Epithelial cell of alveolus of lung (primary cell): ENCODE data around the gene CXCL3. TPM values are rescaled to one million over a fixed set of nuclear protein-coding genes. Genes with fewer than 3 reads are reported as not detected.

ENCODE experiments used
- total RNA-seq: library from RNA; depleted of rRNA; stranded (reverse); fragments of >200 nt; gene quantifications from 2 replicates; pipeline ENCODE4 v1.2.1, GENCODE V29; 2015

The CXCL3 gene
- total RNA-seq: 6.5 and 66.3 TPM in 2 replicates

DNA sequence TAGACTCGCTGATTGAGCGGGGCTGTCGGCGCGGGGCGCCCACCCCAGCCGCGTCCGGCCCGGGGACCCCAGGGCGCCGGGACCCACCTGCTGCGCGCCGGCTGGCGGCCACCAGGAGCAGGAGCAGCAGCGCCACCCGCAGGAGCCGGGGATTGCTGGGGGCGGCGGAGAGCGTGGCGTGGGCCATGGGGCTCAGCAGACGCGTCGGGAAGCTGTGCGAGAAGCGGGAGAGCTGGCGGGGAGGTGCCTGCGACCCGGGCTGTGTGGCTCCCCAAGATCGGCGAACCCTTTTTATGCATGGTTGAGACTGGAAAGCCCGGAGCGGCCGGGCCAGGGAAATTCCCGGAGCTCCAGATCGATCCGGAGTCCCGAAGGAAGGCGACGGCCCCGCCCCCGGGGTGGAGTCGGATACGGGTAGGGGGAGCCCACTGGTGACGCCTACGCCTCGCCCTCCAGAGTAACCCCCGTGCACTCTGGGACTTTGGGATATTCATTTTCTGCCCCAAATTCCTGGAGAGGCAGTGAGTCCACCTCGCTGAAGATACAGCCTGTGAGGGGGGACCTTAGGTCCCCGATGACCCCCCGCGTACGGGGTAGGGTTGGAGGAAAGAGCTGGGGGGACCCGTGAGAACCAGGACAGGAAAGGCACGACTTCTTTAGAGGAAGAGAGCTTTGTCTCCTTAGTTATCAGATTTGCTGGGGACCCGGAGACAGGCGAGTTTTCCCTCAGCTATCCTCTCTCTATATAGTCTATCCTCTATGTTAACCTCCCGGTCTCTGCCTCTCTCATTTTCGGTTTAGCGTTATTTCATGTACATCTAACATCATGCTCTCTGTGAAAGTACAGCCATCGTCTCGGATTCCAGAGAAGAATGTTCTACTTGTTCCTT lies at the start of gene CXCL3:
TSS of gene CXCL3 (minus strand) at position 265 of the 890 bp plus-strand sequence. CDS start at position 187, 78 bp downstream.

GRCh38 chr4:73998040-73999011 lies 40.2 kb downstream of the CXCL3 start, which contains the start of gene CXCL5:
CXCL5 (minus strand) TSS chr4:73998677; CDS start chr4:73998581, 96 bp downstream.

DNA sequence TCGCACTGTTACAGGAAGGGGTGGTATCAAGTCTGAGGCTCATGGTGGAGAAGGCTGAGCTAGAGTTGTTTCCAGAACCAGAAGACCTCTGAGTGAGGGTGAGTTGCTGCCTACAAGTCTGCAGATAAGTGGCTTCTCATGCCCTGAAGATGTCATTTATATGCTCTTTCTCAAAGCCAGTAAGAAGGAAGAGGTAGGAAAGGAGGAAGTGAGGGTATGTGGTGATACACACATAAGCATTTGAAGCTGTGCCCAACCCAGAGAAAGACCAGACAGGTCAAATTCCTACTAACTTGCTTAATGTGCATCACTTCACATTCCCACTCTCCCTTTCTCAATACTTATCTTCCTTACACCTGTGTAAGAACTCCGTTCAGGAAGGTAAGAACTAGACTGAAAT lies 50.4 kb downstream of the CXCL3 start, which contains the start of gene PPBP:
TSS of gene PPBP (minus strand) at position 130 of the 400 bp plus-strand sequence. CDS start at position 43, 87 bp downstream.

Other genes with a start within 250 kb of the CXCL3 start
- gene CXCL6, start 202.0 kb downstream of the CXCL3 start, total RNA-seq: 48.4 and 374 TPM in 2 replicates
- gene PF4V1, start 185.4 kb downstream of the CXCL3 start, total RNA-seq: 1.3 TPM in 1 of 2 replicates, not detected in the other
- gene CXCL1, start 169.3 kb downstream of the CXCL3 start, total RNA-seq: 55.1 and 534 TPM in 2 replicates
- 1.8 TPM in 1 of 2 replicates, not detected in the other for gene PF4, start 56.7 kb downstream of the CXCL3 start, total RNA-seq
- 1.2 TPM in 1 of 2 replicates, not detected in the other for gene PPBP, start 50.5 kb downstream of the CXCL3 start, total RNA-seq
- gene CXCL5, start 40.0 kb downstream of the CXCL3 start, total RNA-seq: 10.9 and 144 TPM in 2 replicates
- 21.5 and 22.8 TPM in 2 replicates for gene CXCL2, start 60.5 kb upstream of the CXCL3 start, total RNA-seq
- gene MTHFD2L, start 119.4 kb upstream of the CXCL3 start, total RNA-seq: 6.9 and 8.5 TPM in 2 replicates